HG03045 (cell line): ENCODE data around the gene CALML3.

Experiments used
- ATAC-seq: cut with Tn5 transposase; IDR thresholded peaks from one replicate; pipeline ENCODE4 v1.9.1; 2021; ENCODE audit warnings: mild to moderate bottlenecking, moderate library complexity; ENCODE audit not compliant: unreplicated experiment

CALML3 gene

GRCh38 chr10:5490698-5491464, 33.9 kb upstream of the CALML3 start:
- no peak for ATAC-seq

- no peak for ATAC-seq
These were observed 33.3 kb upstream of the CALML3 start for GRCh38 chr10:5491477-5491876.

GRCh38 chr10:5492322-5492855, 32.4 kb upstream of the CALML3 start:
- ATAC-seq: no peak

DNA sequence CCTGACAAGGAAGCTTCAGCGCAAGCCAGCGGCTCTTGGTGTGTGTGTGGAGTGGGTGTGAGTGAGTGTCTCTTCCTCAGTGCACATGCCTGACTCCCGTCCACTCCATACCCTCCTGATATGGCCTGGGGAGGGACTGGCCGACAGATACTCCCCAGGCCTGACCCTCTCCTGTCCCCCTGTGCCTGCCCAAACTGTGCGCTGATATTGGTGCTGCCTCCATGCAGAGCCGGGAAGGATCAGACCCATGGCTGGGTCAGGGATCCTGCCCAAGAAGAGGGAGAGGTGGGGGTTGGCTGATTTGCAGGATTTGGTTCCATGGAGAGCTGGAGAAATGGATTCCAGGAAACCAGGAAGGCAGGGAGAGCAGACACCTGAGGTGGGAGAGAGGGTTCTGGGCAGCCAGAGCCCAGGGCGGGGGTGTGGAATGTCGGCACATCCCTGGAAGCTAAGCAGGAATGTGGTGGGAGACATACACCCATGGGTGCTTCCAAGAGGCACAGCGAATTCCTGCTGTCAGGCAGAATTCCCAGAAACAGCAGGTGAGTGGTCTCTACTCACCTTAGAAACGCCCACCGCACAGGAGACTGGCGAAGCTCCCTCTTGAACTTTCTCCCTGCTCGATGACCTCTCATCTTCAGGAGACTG, 31.7 kb upstream of the CALML3 start:
- ATAC-seq: no peak

DNA sequence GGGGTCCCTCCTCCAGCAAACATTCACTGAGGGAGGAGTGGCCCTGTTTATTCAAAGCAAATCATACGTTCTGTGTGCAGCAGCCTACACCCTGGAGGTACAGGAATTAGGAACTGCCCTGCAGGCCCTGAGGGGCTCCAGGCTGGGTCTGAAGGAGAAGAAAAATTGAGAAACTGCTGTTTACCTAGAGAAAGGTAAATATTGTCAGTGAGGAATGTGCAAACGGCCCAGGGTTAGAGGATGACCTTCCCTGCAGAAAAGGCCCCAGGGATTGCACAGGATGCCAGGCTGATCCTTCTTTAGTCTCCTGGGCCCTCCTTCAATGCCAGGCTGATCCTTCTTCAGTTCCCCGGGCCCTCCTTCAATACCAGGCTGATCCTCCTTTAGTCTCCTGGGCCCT, 31.1 kb upstream of the CALML3 start:
- ATAC-seq: no peak

- ATAC-seq: no peak
These were observed 30.1 kb upstream of the CALML3 start for GRCh38 chr10:5494611-5495010.

GRCh38 chr10:5496261-5497250, 28.2 kb upstream of the CALML3 start:
- no peak for ATAC-seq

DNA sequence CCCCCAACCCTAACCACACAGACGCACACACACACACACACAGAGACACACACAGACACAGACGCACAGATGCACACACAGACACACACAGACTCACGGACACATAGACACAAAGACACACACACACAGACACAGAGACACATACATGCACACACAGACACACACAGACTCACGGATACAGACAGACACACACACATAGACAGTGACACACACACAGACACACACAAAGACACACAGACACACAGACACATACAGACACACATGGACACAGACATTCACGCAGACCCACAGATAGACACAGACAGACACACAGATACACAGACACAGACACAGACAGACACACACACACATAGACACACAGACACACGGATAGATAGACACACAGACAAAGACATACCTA, 27.5 kb upstream of the CALML3 start:
- ATAC-seq: no peak

- ATAC-seq: no peak
These were observed 26.6 kb upstream of the CALML3 start for GRCh38 chr10:5497948-5498730.

DNA sequence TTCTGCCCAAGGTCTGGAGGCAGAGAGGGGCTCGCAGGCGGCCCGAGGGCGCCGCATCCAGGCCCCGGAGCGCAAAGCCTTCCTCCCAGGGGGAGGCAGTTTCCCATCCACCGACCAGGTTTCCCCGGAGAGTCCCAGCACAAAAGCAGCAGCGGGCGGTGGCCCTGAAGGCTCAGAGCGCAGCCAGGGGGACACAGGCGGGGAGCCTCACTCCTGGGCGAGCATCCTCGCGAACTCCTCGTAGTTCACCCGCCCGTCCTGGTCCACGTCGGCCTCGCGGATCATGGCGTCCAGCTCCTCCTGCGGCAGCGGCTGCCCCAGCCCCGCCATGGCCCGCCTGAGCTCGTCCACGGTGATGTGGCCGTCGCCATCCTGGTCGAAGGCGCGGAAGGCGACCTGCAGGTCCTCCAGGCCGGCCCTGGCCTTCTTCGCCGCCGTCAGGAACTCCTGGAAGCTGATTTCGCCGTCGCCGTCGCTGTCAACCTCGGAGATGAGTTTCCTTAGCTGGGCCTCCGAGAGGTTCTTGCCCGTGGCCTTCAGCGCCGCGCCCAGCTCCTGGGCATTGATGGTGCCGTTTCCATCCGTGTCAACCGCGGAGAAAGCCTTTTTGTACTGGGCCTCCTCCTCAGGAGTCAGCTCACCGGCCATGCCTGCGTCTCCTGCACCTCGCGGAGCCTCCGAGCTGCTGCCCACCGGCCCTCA, 25.8 kb upstream of the CALML3 start:
- no peak for ATAC-seq

GRCh38 chr10:5499493-5500140, 25.1 kb upstream of the CALML3 start, which contains the start of gene CALML5:
CALML5 (minus strand) TSS chr10:5499570; CDS start chr10:5499438, 132 bp downstream.
- no peak for ATAC-seq

DNA sequence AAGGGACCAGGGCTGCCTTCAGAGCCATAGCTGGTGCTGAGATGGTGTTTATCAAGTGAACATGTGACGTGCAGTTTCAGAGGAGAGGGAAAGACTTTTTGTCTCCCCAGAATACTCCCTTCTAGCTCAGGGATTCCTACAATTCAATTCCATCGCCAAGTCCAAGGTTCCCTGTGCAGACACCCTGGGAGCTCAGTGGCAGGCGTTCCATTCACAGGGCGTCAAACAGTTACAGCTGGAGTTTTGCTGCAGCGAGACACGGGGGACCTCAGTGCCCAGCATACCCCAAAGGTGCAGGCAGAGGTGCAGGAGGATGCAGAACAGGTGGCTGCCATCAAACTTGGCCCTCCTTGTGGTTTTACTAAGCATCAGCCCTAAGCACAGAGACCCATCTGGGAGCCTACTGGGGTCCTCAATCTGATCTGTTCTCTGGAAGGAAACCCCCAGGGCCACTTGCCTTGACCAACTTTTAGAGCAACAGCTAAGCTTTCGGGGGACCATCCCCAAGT, 24.5 kb upstream of the CALML3 start:
- ATAC-seq: no peak

DNA sequence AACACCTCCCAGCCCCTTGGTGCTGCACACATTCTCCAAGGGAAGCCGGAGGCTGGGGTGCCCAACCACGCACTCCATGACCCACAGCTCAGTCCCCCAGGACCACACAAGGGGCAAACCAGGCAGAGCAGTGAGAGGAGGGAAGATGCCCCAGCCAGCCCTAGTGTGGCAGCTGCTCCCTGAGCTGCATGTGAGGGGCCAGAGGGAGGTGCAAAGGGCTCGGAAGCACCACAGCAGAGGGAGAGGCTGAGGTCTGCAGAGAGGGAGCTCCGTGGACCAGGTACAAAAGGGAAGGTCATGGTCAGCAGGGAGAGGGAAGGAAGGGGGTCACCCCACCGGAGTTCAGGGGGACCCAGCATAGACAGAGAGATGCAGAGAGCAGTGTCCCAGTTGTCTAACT, 23.9 kb upstream of the CALML3 start:
- ATAC-seq: no peak

DNA sequence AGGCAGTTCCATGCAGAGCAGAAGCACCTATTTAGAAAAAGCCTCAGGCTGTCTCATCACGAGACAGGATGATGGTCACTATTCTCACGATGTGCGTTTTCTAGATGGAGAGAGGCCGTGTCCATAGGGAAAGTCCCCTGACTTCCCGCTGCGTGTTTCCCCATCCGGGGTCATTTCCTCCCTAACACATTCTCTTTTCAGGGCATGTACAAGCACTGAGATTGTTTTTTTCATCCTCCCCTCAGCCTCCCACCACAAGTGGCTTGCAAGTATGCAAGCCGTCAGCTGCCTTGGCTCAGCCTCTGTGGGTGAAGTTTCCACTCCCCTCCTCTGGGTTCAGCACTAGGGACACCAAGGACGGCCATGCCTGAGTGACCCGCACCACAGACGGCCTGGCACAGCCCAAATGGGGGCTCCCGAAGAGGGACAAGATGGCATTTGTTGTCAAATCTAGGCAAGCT, 22.7 kb upstream of the CALML3 start:
- ATAC-seq: no peak

DNA sequence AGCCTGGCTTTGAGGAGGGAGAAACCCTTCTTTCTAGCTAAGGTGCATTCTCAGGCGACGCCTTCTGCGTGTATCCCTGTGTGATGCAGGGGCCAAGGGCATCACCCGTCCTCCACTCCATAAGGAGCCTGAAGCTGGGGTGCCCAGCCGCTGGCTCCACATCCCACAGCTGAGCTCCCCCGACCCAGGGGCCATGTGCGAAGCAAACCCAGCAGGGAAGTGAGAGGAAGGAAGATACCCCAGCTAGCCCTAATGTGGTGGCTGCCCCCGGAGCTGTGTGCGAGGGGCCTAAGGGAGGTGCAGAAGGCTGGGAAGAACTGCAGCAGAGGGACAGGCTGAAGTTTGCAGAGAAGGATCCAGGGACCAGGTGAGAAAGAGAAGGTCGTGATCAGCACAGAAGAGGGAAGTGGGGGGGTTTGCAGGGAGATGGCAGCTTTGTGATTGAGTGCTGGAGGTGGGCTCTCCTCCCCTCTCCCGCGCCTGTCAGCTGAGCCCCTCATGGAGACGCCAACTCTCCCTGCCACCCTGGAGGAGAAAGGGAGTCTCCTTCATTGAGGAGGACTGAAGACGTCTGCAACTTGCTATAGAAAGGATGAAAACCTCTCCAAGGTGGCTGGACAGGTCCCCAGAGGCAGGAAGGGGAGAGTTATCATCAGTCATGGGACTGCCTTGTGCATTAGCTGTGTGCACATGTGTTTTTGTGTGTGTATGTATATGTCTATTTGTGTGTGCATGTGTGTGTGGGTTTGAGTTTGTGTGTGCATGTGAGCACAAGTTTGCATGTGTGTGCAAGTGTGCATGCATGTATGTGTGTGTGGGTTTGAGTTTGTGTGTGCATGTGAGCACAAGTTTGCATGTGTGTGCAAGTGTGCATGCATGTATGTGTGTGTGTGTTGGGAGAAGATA, 21.9 kb upstream of the CALML3 start:
- ATAC-seq: no peak

GRCh38 chr10:5503477-5503835, 21.3 kb upstream of the CALML3 start:
- ATAC-seq: no peak

DNA sequence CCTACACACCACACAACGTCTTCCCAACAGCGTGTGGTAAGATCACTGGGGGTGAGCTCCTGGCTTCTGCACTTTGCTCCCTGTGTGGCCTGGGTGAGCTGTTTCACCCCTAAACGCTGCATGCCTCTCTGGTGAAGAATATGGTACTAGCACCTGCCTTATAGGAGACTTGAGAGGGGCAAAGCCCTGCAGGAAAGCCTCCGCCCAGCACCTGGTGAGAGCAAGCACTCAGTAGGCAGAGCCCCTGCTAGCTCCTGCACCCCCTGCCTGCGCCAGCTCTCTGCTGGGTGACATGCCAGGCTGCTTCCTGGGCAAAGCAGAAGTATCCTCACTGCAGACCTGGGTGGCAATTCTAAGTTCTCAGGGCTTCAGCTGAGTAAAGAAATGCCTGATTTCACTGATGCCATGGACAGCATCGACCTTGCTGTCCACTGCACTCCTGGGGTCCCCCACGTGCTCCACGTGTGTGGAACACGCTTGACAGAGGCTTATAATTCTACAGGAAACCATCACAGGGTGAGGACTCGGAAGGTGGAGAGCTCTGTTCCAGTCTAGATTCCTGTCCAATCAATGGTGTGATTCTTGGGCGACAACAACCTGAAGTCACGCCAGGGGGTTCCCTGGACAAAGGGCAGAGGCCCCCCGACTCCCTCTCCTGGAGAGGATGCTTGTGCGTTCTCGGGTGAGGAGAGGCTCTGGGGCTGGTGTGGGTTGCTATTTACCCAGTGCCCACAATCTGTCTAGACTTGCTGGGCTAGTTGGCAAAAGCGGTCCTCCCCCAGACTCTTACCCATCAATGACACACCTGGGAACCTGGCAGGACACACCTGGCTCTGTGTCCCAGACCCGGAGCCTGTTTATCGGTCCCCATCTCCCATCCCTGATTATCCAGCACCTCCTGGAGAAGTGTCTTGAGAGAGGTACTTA, 20.4 kb upstream of the CALML3 start:
- ATAC-seq: no peak
